HG03108 (cell line): ENCODE measurements around the gene ZRANB3.

ENCODE experiments used
- ATAC-seq: cut with Tn5 transposase; IDR thresholded peaks from one replicate; pipeline ENCODE4 v1.9.1; 2021; ENCODE audit warnings: moderate library complexity; ENCODE audit not compliant: unreplicated experiment

Gene ZRANB3

GRCh38 chr2:135183822-135184221 lies 347.2 kb downstream of the ZRANB3 start:
- no peak for ATAC-seq

GRCh38 chr2:135182601-135183000 lies 348.4 kb downstream of the ZRANB3 start:
- no peak for ATAC-seq

GRCh38 chr2:135182190-135182589 lies 348.8 kb downstream of the ZRANB3 start:
- ATAC-seq, result no peak

GRCh38 chr2:135179689-135180088 lies 351.3 kb downstream of the ZRANB3 start:
- no peak for ATAC-seq

- ATAC-seq, result no peak
These were observed 355.8 kb downstream of the ZRANB3 start for GRCh38 chr2:135175177-135175576.

- ATAC-seq, result no peak
These were observed 356.3 kb downstream of the ZRANB3 start for GRCh38 chr2:135174810-135175093.

GRCh38 chr2:135174049-135174809 lies 356.8 kb downstream of the ZRANB3 start:
- no peak for ATAC-seq

- no peak for ATAC-seq
These were observed 360.9 kb downstream of the ZRANB3 start for GRCh38 chr2:135169900-135170753.

GRCh38 chr2:135168204-135168856 lies 362.7 kb downstream of the ZRANB3 start:
- ATAC-seq, result no peak

- ATAC-seq, result no peak
These were observed 363.7 kb downstream of the ZRANB3 start for GRCh38 chr2:135167273-135167672.

- ATAC-seq, result no peak
These were observed 366.6 kb downstream of the ZRANB3 start for GRCh38 chr2:135164431-135164830.

- ATAC-seq, result no peak
These were observed 367.1 kb downstream of the ZRANB3 start for GRCh38 chr2:135163901-135164300.

GRCh38 chr2:135163306-135163705 lies 367.7 kb downstream of the ZRANB3 start:
- no peak for ATAC-seq

- ATAC-seq, result no peak
These were observed 368.2 kb downstream of the ZRANB3 start for GRCh38 chr2:135162786-135163185.

GRCh38 chr2:135162377-135162776 lies 368.6 kb downstream of the ZRANB3 start:
- no peak for ATAC-seq

- no peak for ATAC-seq
These were observed 371.8 kb downstream of the ZRANB3 start for GRCh38 chr2:135159191-135159590.

GRCh38 chr2:135157856-135158255 lies 373.2 kb downstream of the ZRANB3 start:
- ATAC-seq, result no peak

GRCh38 chr2:135154962-135155361 lies 376.1 kb downstream of the ZRANB3 start:
- ATAC-seq, result no peak

GRCh38 chr2:135152361-135152760 lies 378.7 kb downstream of the ZRANB3 start:
- ATAC-seq, result no peak

GRCh38 chr2:135151615-135152014 lies 379.4 kb downstream of the ZRANB3 start:
- no peak for ATAC-seq

- no peak for ATAC-seq
These were observed 380.3 kb downstream of the ZRANB3 start for GRCh38 chr2:135150725-135151124.

GRCh38 chr2:135149251-135149650 lies 381.8 kb downstream of the ZRANB3 start:
- ATAC-seq, result no peak
